DOHH2 (cell line): ENCODE results near the gene BICC1.

Experiments used
- H3F3A ChIP-seq: fragments of 200-600 bp; sonication (generic), shearing (Covaris generic); 2 replicates; pipeline ENCODE4 v1.6.0; 2016; ENCODE audit warnings: antibody characterized with exemption, mild to moderate bottlenecking; ENCODE audit not compliant: control insufficient read depth, insufficient read depth
- H3K27ac ChIP-seq: fragments of 200-600 bp; sonication (generic); 2 replicates; pipeline ENCODE4 v1.5.1; 2014; ENCODE audit warnings: low read depth, mild to moderate bottlenecking, low read length, moderate library complexity
- H3K27me3 ChIP-seq: fragments of 200-600 bp; sonication (generic); 2 replicates; pipeline ENCODE4 v1.6.1; 2014; ENCODE audit warnings: mild to moderate bottlenecking, low read length, mixed read lengths; ENCODE audit not compliant: control insufficient read depth
- H3K36me3 ChIP-seq: fragments of 200-600 bp; sonication (generic); 2 replicates; pipeline ENCODE4 v1.6.1; 2014; ENCODE audit warnings: mild to moderate bottlenecking, low read length, moderate library complexity, mixed read lengths; ENCODE audit not compliant: control insufficient read depth
- H3K4me1 ChIP-seq: fragments of 200-600 bp; sonication (generic); 2 replicates; pipeline ENCODE4 v1.6.1; 2014; ENCODE audit warnings: mild to moderate bottlenecking, low read length, mixed read lengths; ENCODE audit not compliant: control insufficient read depth
- H3K4me2 ChIP-seq: fragments of 200-600 bp; sonication (generic); 2 replicates; pipeline ENCODE4 v1.6.0; 2014; ENCODE audit warnings: mild to moderate bottlenecking, low read length, moderate library complexity
- H3K4me3 ChIP-seq: fragments of 200-600 bp; sonication (generic); 2 replicates; pipeline ENCODE4 v1.5.1; 2014; ENCODE audit warnings: mild to moderate bottlenecking, low read length, mixed read lengths
- H3K79me2 ChIP-seq: fragments of 200-600 bp; sonication (generic); 2 replicates; pipeline ENCODE4 v1.6.1; 2014; ENCODE audit warnings: mild to moderate bottlenecking, low read length, mixed read lengths; ENCODE audit not compliant: control insufficient read depth
- H3K9me2 ChIP-seq: fragments of 200-600 bp; sonication (generic); replicated peaks from 2 replicates; pipeline ENCODE4 v1.6.1; 2014; ENCODE audit warnings: mild to moderate bottlenecking, low read length, mixed read lengths; ENCODE audit not compliant: control insufficient read depth
- H3K9me3 ChIP-seq: fragments of 200-600 bp; sonication (generic); 2 replicates; pipeline ENCODE4 v1.6.1; 2014; ENCODE audit warnings: antibody characterized with exemption, low read length, mixed read lengths; ENCODE audit not compliant: control insufficient read depth, insufficient read depth
- H4K20me1 ChIP-seq: fragments of 200-600 bp; sonication (generic); 2 replicates; pipeline ENCODE4 v1.6.0; 2014; ENCODE audit warnings: low read depth, mild to moderate bottlenecking, antibody characterized with exemption, low read length, moderate library complexity; ENCODE audit not compliant: control insufficient read depth, insufficient read depth
- CTCF ChIP-seq: fragments of 200-600 bp; sonication (generic); IDR thresholded peaks from one replicate; pipeline ENCODE4 v1.5.1; 2014; ENCODE audit warnings: antibody characterized with exemption, mild to moderate bottlenecking, low read depth, low read length; ENCODE audit not compliant: poor library complexity, severe bottlenecking
- EZH2phosphoT487 ChIP-seq: fragments of 200-600 bp; sonication (generic); IDR thresholded peaks from 2 replicates; pipeline ENCODE4 v1.6.1; 2017; ENCODE audit warnings: borderline replicate concordance, mild to moderate bottlenecking, antibody characterized with exemption, low read length, moderate library complexity, mixed read lengths

Gene BICC1

GRCh38 chr10:58704226-58704625 is 191.6 kb downstream of the BICC1 start:
- no peaks in the 10 kb centered on the region for H3K9me2 ChIP-seq
- no peaks in the 10 kb centered on the region for H3F3A ChIP-seq
- H3K27me3 ChIP-seq: no peaks in the 10 kb centered on the region
- H4K20me1 ChIP-seq: no peaks in the 10 kb centered on the region
- H3K4me2 ChIP-seq: no peak overlapping the region
- no peak overlapping the region for H3K4me3 ChIP-seq
- TF ChIP-seq CTCF: no peak
- TF ChIP-seq EZH2phosphoT487: no peak
- no peaks in the 10 kb centered on the region for H3K36me3 ChIP-seq
- H3K9me3 ChIP-seq: no peaks in the 10 kb centered on the region
- H3K79me2 ChIP-seq: no peaks in the 10 kb centered on the region
- H3K4me1 ChIP-seq: no peaks in the 10 kb centered on the region
- H3K27ac ChIP-seq: no peak overlapping the region

- H3K4me2 ChIP-seq: no peak overlapping the region
- no peak overlapping the region for H3K4me3 ChIP-seq
- no peaks in the 10 kb centered on the region for H3K27me3 ChIP-seq
- H3K9me3 ChIP-seq: no peaks in the 10 kb centered on the region
- TF ChIP-seq EZH2phosphoT487 (no peak), CTCF (no peak)
- no peaks in the 10 kb centered on the region for H3K9me2 ChIP-seq
- H3K27ac ChIP-seq: no peak overlapping the region
- no peaks in the 10 kb centered on the region for H3K4me1 ChIP-seq
- H3K79me2 ChIP-seq: no peaks in the 10 kb centered on the region
- no peaks in the 10 kb centered on the region for H3K36me3 ChIP-seq
- H3F3A ChIP-seq: no peaks in the 10 kb centered on the region
- H4K20me1 ChIP-seq: no peaks in the 10 kb centered on the region
These were observed 192.0 kb downstream of the BICC1 start for GRCh38 chr10:58704671-58705141.

- H3K4me2 ChIP-seq: no peak overlapping the region
- no peak overlapping the region for H3K27ac ChIP-seq
- H3K27me3 ChIP-seq: no peaks in the 10 kb centered on the region
- no peaks in the 10 kb centered on the region for H3K4me1 ChIP-seq
- no peak overlapping the region for H3K4me3 ChIP-seq
- H3F3A ChIP-seq: no peaks in the 10 kb centered on the region
- no peaks in the 10 kb centered on the region for H3K9me3 ChIP-seq
- no peaks in the 10 kb centered on the region for H4K20me1 ChIP-seq
- H3K36me3 ChIP-seq: no peaks in the 10 kb centered on the region
- TF ChIP-seq EZH2phosphoT487 (no peak), CTCF (no peak)
- H3K79me2 ChIP-seq: no peaks in the 10 kb centered on the region
- H3K9me2 ChIP-seq: no peaks in the 10 kb centered on the region
These were observed 194.2 kb downstream of the BICC1 start for GRCh38 chr10:58706836-58707235.

GRCh38 chr10:58712141-58712540 is 199.5 kb downstream of the BICC1 start:
- H3K9me3 ChIP-seq: no peaks in the 10 kb centered on the region
- no peaks in the 10 kb centered on the region for H3K79me2 ChIP-seq
- H3K27me3 ChIP-seq: no peaks in the 10 kb centered on the region
- no peak overlapping the region for H3K4me2 ChIP-seq
- H3K4me3 ChIP-seq: no peak overlapping the region
- TF ChIP-seq CTCF: no peak
- no peak for TF ChIP-seq EZH2phosphoT487
- no peaks in the 10 kb centered on the region for H3F3A ChIP-seq
- no peaks in the 10 kb centered on the region for H3K4me1 ChIP-seq
- no peak overlapping the region for H3K27ac ChIP-seq
- no peaks in the 10 kb centered on the region for H3K9me2 ChIP-seq
- H3K36me3 ChIP-seq: no peaks in the 10 kb centered on the region
- H4K20me1 ChIP-seq: no peaks in the 10 kb centered on the region
